HK-2 (cell line): ENCODE results near the gene RAC2.
A peak's percentile ranks its signal among the peaks of the same experiment; 100 is the strongest.

ENCODE experiments used
- DNase-seq: peaks from one replicate; pipeline ENCODE4 v3.0.0-alpha.2; 2018; ENCODE audit not compliant: unreplicated experiment

RAC2 gene

GRCh38 chr22:37244114-37244921 lies at the start of gene RAC2:
TSS of gene RAC2 (minus strand) at chr22:37244269. CDS start at chr22:37244148, 121 bp downstream.
- peak; percentile 88 for DNase-seq

- no peak for DNase-seq
Observed at GRCh38 chr22:37293172-37293571, 49.1 kb upstream of the RAC2 start.

GRCh38 chr22:37292641-37293040 lies 48.6 kb upstream of the RAC2 start:
- DNase-seq = no peak

- no peak for DNase-seq
Observed at GRCh38 chr22:37291559-37292298, 47.7 kb upstream of the RAC2 start.

GRCh38 chr22:37290737-37291136 lies 46.7 kb upstream of the RAC2 start:
- no peak for DNase-seq

- no peak for DNase-seq
Observed at GRCh38 chr22:37289156-37289735, 45.2 kb upstream of the RAC2 start.

GRCh38 chr22:37288521-37288920 lies 44.5 kb upstream of the RAC2 start:
- DNase-seq = no peak

GRCh38 chr22:37287550-37287951 lies 43.5 kb upstream of the RAC2 start:
- no peak for DNase-seq

- DNase-seq = no peak
Observed at GRCh38 chr22:37285937-37286336, 41.9 kb upstream of the RAC2 start.

- no peak for DNase-seq
Observed at GRCh38 chr22:37284805-37285355, 40.8 kb upstream of the RAC2 start.

GRCh38 chr22:37284126-37284804 lies 40.2 kb upstream of the RAC2 start:
- DNase-seq = no peak

GRCh38 chr22:37283393-37283937 lies 39.4 kb upstream of the RAC2 start:
- DNase-seq = no peak

GRCh38 chr22:37282385-37282677 lies 38.3 kb upstream of the RAC2 start, which contains the start of gene CYTH4:
TSS of gene CYTH4 (plus strand) at chr22:37282508. CDS start at chr22:37282570, 62 bp downstream.
- no peak for DNase-seq

- DNase-seq = no peak
Observed at GRCh38 chr22:37281646-37282384, 37.7 kb upstream of the RAC2 start.

GRCh38 chr22:37281195-37281594 lies 37.1 kb upstream of the RAC2 start:
- DNase-seq = no peak

GRCh38 chr22:37280718-37281117 lies 36.6 kb upstream of the RAC2 start:
- DNase-seq = no peak

- DNase-seq = peak; percentile 80
Observed at GRCh38 chr22:37279331-37280181, 35.5 kb upstream of the RAC2 start.

GRCh38 chr22:37278261-37278660 lies 34.2 kb upstream of the RAC2 start:
- no peak for DNase-seq

GRCh38 chr22:37277384-37277783 lies 33.3 kb upstream of the RAC2 start:
- no peak for DNase-seq

GRCh38 chr22:37276776-37277175 lies 32.7 kb upstream of the RAC2 start:
- DNase-seq = no peak
